Esophagus muscularis mucosa (tissue), 3 donors: Measurements from ENCODE around the gene SPSB3.

Experiments used
- CTCF ChIP-seq, 3 experiments: fragments of 200-600 bp in 2 of 3; fragments of 450-650 bp in 1 of 3; sonication (generic) in 2 of 3; IDR thresholded peaks; one replicate each; pipeline ENCODE4 v1.5.1; 2017 to 2019; ENCODE audit warnings: antibody characterized with exemption in 3 of 3, mild to moderate bottlenecking in 2 of 3, moderate library complexity in 1 of 3
- POLR2A ChIP-seq: fragments of 450-650 bp; IDR thresholded peaks from one replicate; pipeline ENCODE4 v1.6.1; 2017; ENCODE audit warnings: antibody characterized with exemption, moderate library complexity, mild to moderate bottlenecking, low read depth

DNA sequence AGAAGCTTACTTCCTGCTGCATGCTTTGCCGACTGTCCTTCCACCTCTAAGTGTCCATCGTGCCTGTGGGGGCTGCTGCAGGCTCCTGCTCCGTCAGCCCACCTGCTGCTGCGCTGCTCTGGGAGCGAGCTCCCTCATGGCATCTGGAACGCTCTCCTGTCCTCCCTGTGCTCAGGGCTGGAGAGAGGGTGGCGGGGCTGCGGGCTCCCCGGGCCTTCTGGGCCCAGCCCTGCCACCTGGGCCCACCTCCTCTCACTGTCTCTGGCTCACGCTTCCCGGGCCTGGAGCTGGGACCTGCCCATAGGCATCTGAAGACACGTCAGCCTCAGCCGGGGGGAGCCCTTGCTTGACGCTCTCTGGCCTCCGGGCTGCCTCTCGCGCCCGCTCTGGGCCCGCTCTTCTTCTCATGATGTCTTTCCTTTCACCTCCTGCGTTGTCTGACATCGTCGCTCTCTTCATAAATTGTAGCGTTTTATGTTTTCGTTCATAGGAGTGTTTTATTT, 38.0 kb downstream of the SPSB3 start:
- TF ChIP-seq POLR2A: no peak
- no peak for TF ChIP-seq CTCF (IDR thresholded peaks at IDR 0.05)
